Endothelial cell of umbilical vein (primary cell): ENCODE measurements around the gene LECT2. TPM values are rescaled to one million over a fixed set of nuclear protein-coding genes. Genes with fewer than 3 reads are reported as not detected.

Experiments used
- Bru-seq: library from RNA; stranded (reverse); fragments of 400-500 nt; gene quantifications from one replicate; lab custom pipeline; 2021; lab: Mats Ljungman, UMichigan
- BruChase-seq, 2 experiments: library from RNA; stranded (reverse); fragments of 400-500 nt; gene quantifications; one replicate each; lab custom pipeline; 2021; lab: Mats Ljungman, UMichigan
- BruUV-seq: library from RNA; stranded (reverse); fragments of 400-500 nt; replicated peaks from 2 replicates; lab custom pipeline; 2021; lab: Mats Ljungman, UMichigan
- CTCF ChIA-PET: fragments of 300-600, 350-600 bp; sonication (Branson Sonifier 250); formaldehyde crosslinking; loops from one replicate; lab custom pipeline; 2021; ENCODE audit warnings: antibody characterized with exemption, inconsistent platforms; lab: Charles Lee
- POLR2A ChIA-PET: fragments of 300-600, 350-600 bp; sonication (Branson Sonifier 250); formaldehyde crosslinking; loops from one replicate; lab custom pipeline; 2021; ENCODE audit warnings: antibody characterized with exemption, inconsistent platforms; lab: Charles Lee
- DNase-seq: peaks from one replicate; pipeline ENCODE4 v3.0.0-alpha.2; 2011; ENCODE audit warnings: low read depth, low spot score
- FAIRE-seq: peaks from 2 replicates; lab custom pipeline; 2011; peaks lifted over from hg19 to GRCh38; lab: Jason Lieb, UNC
- H2AFZ ChIP-seq: 2 replicates; pipeline ENCODE4 v1.6.0; 2012; ENCODE audit warnings: low read depth, low read length, control low read depth, inconsistent platforms
- H3K27ac ChIP-seq: 2 replicates; pipeline ENCODE4 v1.5.1; 2011; ENCODE audit warnings: low read depth, mild to moderate bottlenecking, control low read depth, low read length, moderate library complexity; ENCODE audit not compliant: insufficient read depth
- H3K27me3 ChIP-seq, 2 experiments: 2 replicates each; pipeline versions ENCODE4 v1.6.0 to v1.6.1; 2011; ENCODE audit warnings: low read length in 2 of 2, mixed read lengths in 1 of 2; ENCODE audit not compliant: control insufficient read depth in 2 of 2, insufficient read depth in 2 of 2
- H3K36me3 ChIP-seq, 2 experiments: 2 replicates in 1 of 2; 3 replicates in 1 of 2; pipeline ENCODE4 v1.5.1; 2011; ENCODE audit warnings: low read length in 2 of 2, mild to moderate bottlenecking in 1 of 2, moderate library complexity in 1 of 2; ENCODE audit not compliant: control insufficient read depth in 2 of 2, insufficient read depth in 2 of 2; ENCODE audit errors: extremely low read depth in 1 of 2
- H3K4me1 ChIP-seq: 3 replicates; pipeline ENCODE4 v1.5.1; 2011; ENCODE audit warnings: mild to moderate bottlenecking, low read length; ENCODE audit not compliant: control insufficient read depth, insufficient read depth; ENCODE audit errors: extremely low read depth
- H3K4me2 ChIP-seq: 2 replicates; pipeline ENCODE4 v1.6.1; 2011; ENCODE audit warnings: low read length, control low read depth, mixed read lengths; ENCODE audit not compliant: insufficient read depth
- H3K4me3 ChIP-seq, 3 experiments: fragments of 200-600 bp in 1 of 3; sonication (generic), shearing (Covaris generic) in 1 of 3; replicated peaks in 1 of 3; 2 replicates each; pipeline ENCODE4 v1.5.1; 2011 to 2016; ENCODE audit warnings: control low read depth in 3 of 3, low read length in 3 of 3, mild to moderate bottlenecking in 2 of 3, inconsistent platforms in 1 of 3, low read depth in 1 of 3, moderate library complexity in 1 of 3; ENCODE audit not compliant: insufficient read depth in 1 of 3
- H3K79me2 ChIP-seq: 2 replicates; pipeline ENCODE4 v1.6.0; 2012; ENCODE audit warnings: low read length, inconsistent platforms; ENCODE audit not compliant: control insufficient read depth, insufficient read depth
- H3K9ac ChIP-seq: replicated peaks from 2 replicates; pipeline ENCODE3; 2011; ENCODE audit warnings: low read length, control low read depth; ENCODE audit not compliant: insufficient read depth; ENCODE audit errors: extremely low read depth
- H3K9me1 ChIP-seq: replicated peaks from 3 replicates; pipeline ENCODE4 v1.6.0; 2011; ENCODE audit warnings: mild to moderate bottlenecking, low read length; ENCODE audit not compliant: control insufficient read depth, insufficient read depth; ENCODE audit errors: extremely low read depth
- H3K9me3 ChIP-seq: replicated peaks from 2 replicates; pipeline ENCODE4 v1.5.1; 2012; ENCODE audit warnings: low read length, inconsistent platforms; ENCODE audit not compliant: control insufficient read depth, insufficient read depth
- H4K20me1 ChIP-seq: replicated peaks from 2 replicates; pipeline ENCODE3; 2011; ENCODE audit warnings: mild to moderate bottlenecking, low read length; ENCODE audit not compliant: control insufficient read depth, insufficient read depth; ENCODE audit errors: extremely low read depth
- EZH2 ChIP-seq: IDR thresholded peaks from 2 replicates; pipeline ENCODE4 v1.6.1; 2012; ENCODE audit warnings: borderline replicate concordance, low read depth, mild to moderate bottlenecking, moderate library complexity, low read length, inconsistent platforms; ENCODE audit not compliant: severe bottlenecking
- FOS ChIP-seq: IDR thresholded peaks from 2 replicates; pipeline ENCODE4 v1.6.1; 2011; ENCODE audit warnings: mild to moderate bottlenecking, low read length, moderate library complexity, borderline replicate concordance; ENCODE audit not compliant: insufficient read depth
- GATA2 ChIP-seq: IDR thresholded peaks from 2 replicates; pipeline ENCODE4 v1.7.0; 2011; ENCODE audit warnings: low read depth, mild to moderate bottlenecking, moderate library complexity, mixed read lengths, low read length; ENCODE audit not compliant: insufficient read length, insufficient read depth
- JUN ChIP-seq: IDR thresholded peaks from 2 replicates; pipeline ENCODE4 v1.6.1; 2011; ENCODE audit warnings: borderline replicate concordance, low read depth; ENCODE audit not compliant: insufficient read length, insufficient read depth
- MAX ChIP-seq: IDR thresholded peaks from 2 replicates; pipeline ENCODE4 v1.6.1; 2011; ENCODE audit not compliant: insufficient read depth, insufficient read length
- MYC ChIP-seq: IDR thresholded peaks from one replicate; pipeline ENCODE4 v1.6.1; 2011; ENCODE audit warnings: mild to moderate bottlenecking, low read depth, low read length
- POLR2A ChIP-seq: IDR thresholded peaks from 2 replicates; pipeline ENCODE4 v1.6.1; 2012; ENCODE audit warnings: low read depth, mild to moderate bottlenecking, control low read depth, low read length
- POLR2AphosphoS5 ChIP-seq: IDR thresholded peaks from 2 replicates; pipeline ENCODE4 v1.6.1; 2012; ENCODE audit warnings: low read depth, mild to moderate bottlenecking, control low read depth, low read length, moderate library complexity; ENCODE audit not compliant: insufficient read depth
- dilution Hi-C: fragments of 300-500 bp; cut with MboI; formaldehyde crosslinking; loops from one replicate; pipeline ENCODE4 v1.15.0; 2019; ENCODE audit warnings: low sequenced_read_pairs; ENCODE audit not compliant: extremely low pct_ligation_motif_present
- intact Hi-C: fragments of 100-400 bp; cut with micrococcal nuclease; formaldehyde crosslinking; loops from one replicate; pipeline ENCODE4 v1.10.0; 2022
- long read RNA-seq: library from polyadenylated mRNA; stranded (forward); transcript quantifications from one replicate; pipeline ENCODE4 v2.0.0, GENCODE V29; 2021
- polyA minus RNA-seq, 3 experiments: library from RNA; depleted of rRNA, polyadenylated mRNA; stranded (reverse); fragments of >200 nt; gene quantifications; 1 replicate in 1 of 3; 2 replicates in 2 of 3; pipeline ENCODE4 v1.2.3, GENCODE V29; 2011
- polyA plus RNA-seq, 4 experiments: library from polyadenylated mRNA; depleted of rRNA in 3 of 4; stranded (reverse) in 3 of 4; unstranded in 1 of 4; fragments of >200 nt; gene quantifications; 2 replicates each; pipeline versions ENCODE4 v1.2.1 to v1.2.3, GENCODE V29; 2011 to 2012; ENCODE audit warnings: missing spikeins in 1 of 4
- total RNA-seq: library from RNA; stranded (reverse); gene quantifications from 2 replicates; pipeline ENCODE4 v1.2.3, GENCODE V29; 2021
- TF ChIP-seq, protein P1 (sequence below), 2 donors: IDR thresholded peaks; 1 replicate in 1 of 2; 2 replicates in 1 of 2; pipeline ENCODE4 v1.5.1; 2011; ENCODE audit warnings: low read length in 2 of 2, mild to moderate bottlenecking in 2 of 2, moderate library complexity in 2 of 2, control low read depth in 1 of 2, inconsistent platforms in 1 of 2, low read depth in 1 of 2; ENCODE audit not compliant: insufficient read depth in 1 of 2; ENCODE audit errors: extremely low read depth in 1 of 2

LECT2 gene
- total RNA-seq (not detected in 2 replicates), polyA plus RNA-seq (not detected in 2 replicates), polyA minus RNA-seq (not detected in 2 replicates), Bru-seq, nascent RNA (not detected), BruChase-seq, experiment 1, labeled RNA remaining after a 6-hour chase (not detected), BruChase-seq, experiment 2, labeled RNA remaining after a 2-hour chase (not detected)
- not detected in 2 replicates for polyA plus RNA-seq (2011; cell fraction: cytosol; rRNA removed)
- polyA plus RNA-seq (2011; cell fraction: nucleus; rRNA removed) = not detected in 2 replicates
- polyA plus RNA-seq (2012) = not detected in 2 replicates
- polyA minus RNA-seq (2011; cell fraction: cytosol; rRNA and poly(A)+ RNA removed) = not detected
- polyA minus RNA-seq (2011; cell fraction: nucleus; rRNA and poly(A)+ RNA removed) = not detected in 2 replicates
- long read RNA-seq = 0 reads

- peaks cover 3 to 23% of the 10 kb centered on the region in 2 experiments for H3K27me3 ChIP-seq
- H3K36me3 ChIP-seq = no peaks in the 10 kb centered on the region
- H3K4me2 ChIP-seq = no peak within 1 kb of the TSS
- TF ChIP-seq MAX = no peak
- no peak for TF ChIP-seq POLR2A
- no peak for TF ChIP-seq MYC
- TF ChIP-seq JUN = no peak
- no peak for TF ChIP-seq POLR2AphosphoS5
- H4K20me1 ChIP-seq = no peaks in the 10 kb centered on the region
- no peak within 1 kb of the TSS for H2AFZ ChIP-seq
- H3K4me3 ChIP-seq = no peak within 1 kb of the TSS
- dilution Hi-C loops = no loop called here
- FAIRE-seq (no peak), DNase-seq (no peak)
- BruUV-seq = no TSS peak
- H3K79me2 ChIP-seq = no peaks in the 10 kb centered on the region
- no peaks in the 10 kb centered on the region for H3K9me1 ChIP-seq
- H3K9ac ChIP-seq = no peak within 1 kb of the TSS
- CTCF ChIA-PET = interaction anchor here (2.7 kb wide), 1 partner anchor 10 kb away, joined by 17 read pairs; no protein-coding TSS in a partner anchor
- no peaks in the 10 kb centered on the region for H3K4me1 ChIP-seq
- no peaks in the 10 kb centered on the region for H3K9me3 ChIP-seq
- intact Hi-C loops = no loop called here
- no peak within 1 kb of the TSS for H3K27ac ChIP-seq
- POLR2A ChIA-PET = no interaction called here
Observed at GRCh38 chr5:135954899-135955298, at the start of gene LECT2. LECT2 (minus strand) TSS chr5:135954983; CDS start chr5:135954833, 150 bp downstream.

GRCh38 chr5:136004436-136004835 lies 49.7 kb upstream of the LECT2 start:
- Histone ChIP-seq H4K20me1 (no peaks in the 10 kb centered on the region), H3K79me2 (no peaks in the 10 kb centered on the region), H3K27ac (no peak overlapping the region), H3K4me3 (no peak overlapping the region), H3K4me1 (peaks cover 6% of the 10 kb centered on the region), H3K27me3 (no peaks in the 10 kb centered on the region), H3K9me1 (no peaks in the 10 kb centered on the region), H3K9ac (no peak overlapping the region), H3K36me3 (no peaks in the 10 kb centered on the region), H3K4me2 (no peak overlapping the region), H3K9me3 (no peaks in the 10 kb centered on the region), H2AFZ (no peak overlapping the region)
- ChIA-PET POLR2A (no interaction called here), CTCF (interaction anchor here (1.1 to 1.5 kb wide), 2 partner anchors 11 to 15 kb away, joined by 3 read pairs; no protein-coding TSS in a partner anchor)
- dilution Hi-C loops (no loop called here), intact Hi-C loops (no loop called here)
- TF ChIP-seq POLR2AphosphoS5 = no peak
- TF ChIP-seq FOS = no peak
- TF ChIP-seq JUN = no peak
- TF ChIP-seq, protein P1, sequence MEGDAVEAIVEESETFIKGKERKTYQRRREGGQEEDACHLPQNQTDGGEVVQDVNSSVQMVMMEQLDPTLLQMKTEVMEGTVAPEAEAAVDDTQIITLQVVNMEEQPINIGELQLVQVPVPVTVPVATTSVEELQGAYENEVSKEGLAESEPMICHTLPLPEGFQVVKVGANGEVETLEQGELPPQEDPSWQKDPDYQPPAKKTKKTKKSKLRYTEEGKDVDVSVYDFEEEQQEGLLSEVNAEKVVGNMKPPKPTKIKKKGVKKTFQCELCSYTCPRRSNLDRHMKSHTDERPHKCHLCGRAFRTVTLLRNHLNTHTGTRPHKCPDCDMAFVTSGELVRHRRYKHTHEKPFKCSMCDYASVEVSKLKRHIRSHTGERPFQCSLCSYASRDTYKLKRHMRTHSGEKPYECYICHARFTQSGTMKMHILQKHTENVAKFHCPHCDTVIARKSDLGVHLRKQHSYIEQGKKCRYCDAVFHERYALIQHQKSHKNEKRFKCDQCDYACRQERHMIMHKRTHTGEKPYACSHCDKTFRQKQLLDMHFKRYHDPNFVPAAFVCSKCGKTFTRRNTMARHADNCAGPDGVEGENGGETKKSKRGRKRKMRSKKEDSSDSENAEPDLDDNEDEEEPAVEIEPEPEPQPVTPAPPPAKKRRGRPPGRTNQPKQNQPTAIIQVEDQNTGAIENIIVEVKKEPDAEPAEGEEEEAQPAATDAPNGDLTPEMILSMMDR (IDR thresholded peaks at IDR 0.05; ENCODE audit: extremely low read depth in 1 of 2, insufficient read depth in 1 of 2, low read depth in 1 of 2, low read length in 2 of 2) = no peak
- no peak for TF ChIP-seq POLR2A
- no peak for TF ChIP-seq GATA2
- TF ChIP-seq EZH2 = no peak
- TF ChIP-seq MAX = no peak
- TF ChIP-seq MYC = no peak
- DNase-seq (no peak), FAIRE-seq (no peak)
- no TSS peak for BruUV-seq
